HL-60 (cell line): ENCODE results near the gene ST6GALNAC6.

Experiments
- CTCF ChIP-seq: IDR thresholded peaks from one replicate; pipeline ENCODE4 v1.5.1; 2011; ENCODE audit warnings: low read length, control low read depth, inconsistent platforms; ENCODE audit not compliant: insufficient read depth
- POLR2AphosphoS5 ChIP-seq: IDR thresholded peaks from 2 replicates; pipeline ENCODE4 v1.6.1; 2012; ENCODE audit warnings: low read depth

- TF ChIP-seq CTCF (no peak), POLR2AphosphoS5 (no peak)
Measured at GRCh38 chr9:127872369-127873222, 26.8 kb downstream of the ST6GALNAC6 start.
